H9 (cell line): ENCODE data around the gene DOCK9. TPM values are rescaled to one million over a fixed set of nuclear protein-coding genes. Genes with fewer than 3 reads are reported as not detected.

ENCODE experiments used
- DNase-seq: peaks from one replicate; pipeline ENCODE4 v3.0.0-alpha.2; 2017
- H2AFZ ChIP-seq: one replicate; pipeline ENCODE4 v1.6.1; 2013; ENCODE audit warnings: mild to moderate bottlenecking, low read length, control low read depth, moderate library complexity
- H2AK5ac ChIP-seq: 2 replicates; pipeline ENCODE4 v1.6.1; 2013; ENCODE audit warnings: low read length, control low read depth, mixed read lengths; ENCODE audit not compliant: insufficient read length
- H2BK120ac ChIP-seq: one replicate; pipeline ENCODE4 v1.6.1; 2013; ENCODE audit warnings: low read depth, mild to moderate bottlenecking, low read length, control low read depth, inconsistent platforms; ENCODE audit not compliant: poor library complexity, severe bottlenecking
- H2BK12ac ChIP-seq: 2 replicates; pipeline ENCODE4 v1.6.1; 2013; ENCODE audit warnings: low read length, control low read depth, mixed read lengths, low read depth; ENCODE audit not compliant: insufficient read length
- H2BK15ac ChIP-seq: 2 replicates; pipeline ENCODE4 v1.6.1; 2013; ENCODE audit warnings: low read depth, low read length, control low read depth
- H2BK20ac ChIP-seq: one replicate; pipeline ENCODE4 v1.6.1; 2013; ENCODE audit warnings: low read depth, mild to moderate bottlenecking, low read length, control low read depth, inconsistent platforms; ENCODE audit not compliant: poor library complexity, severe bottlenecking
- H2BK5ac ChIP-seq: 2 replicates; pipeline ENCODE4 v1.6.1; 2013; ENCODE audit warnings: low read length, control low read depth, mixed read lengths; ENCODE audit not compliant: insufficient read length
- H3K14ac ChIP-seq: 2 replicates; pipeline ENCODE4 v1.6.1; 2013; ENCODE audit warnings: low read length, control low read depth; ENCODE audit not compliant: insufficient read depth
- H3K18ac ChIP-seq: 2 replicates; pipeline ENCODE4 v1.6.1; 2013; ENCODE audit warnings: low read depth, mild to moderate bottlenecking, mixed read lengths, low read length, control low read depth; ENCODE audit not compliant: insufficient read length
- H3K23ac ChIP-seq: 2 replicates; pipeline ENCODE4 v1.6.1; 2013; ENCODE audit warnings: low read length, control low read depth, mixed read lengths, low read depth; ENCODE audit not compliant: insufficient read length
- H3K23me2 ChIP-seq: 2 replicates; pipeline ENCODE4 v1.6.1; 2013; ENCODE audit warnings: low read depth, mild to moderate bottlenecking, mixed read lengths, low read length, control low read depth; ENCODE audit not compliant: insufficient read length, poor library complexity, severe bottlenecking
- H3K27ac ChIP-seq: 2 replicates; pipeline ENCODE4 v1.5.1; 2013; ENCODE audit warnings: low read length, control low read depth, mixed read lengths, low read depth; ENCODE audit not compliant: insufficient read length
- H3K27me3 ChIP-seq: 2 replicates; pipeline ENCODE4 v1.6.1; 2013; ENCODE audit warnings: low read length, control low read depth, inconsistent platforms; ENCODE audit not compliant: insufficient read depth
- H3K4ac ChIP-seq: 2 replicates; pipeline ENCODE4 v1.6.1; 2013; ENCODE audit warnings: low read depth, mild to moderate bottlenecking, control low read depth, inconsistent platforms, low read length, moderate library complexity
- H3K4me1 ChIP-seq: 2 replicates; pipeline ENCODE4 v1.6.1; 2013; ENCODE audit warnings: low read length, control low read depth, inconsistent platforms; ENCODE audit not compliant: insufficient read depth
- H3K4me2 ChIP-seq: 2 replicates; pipeline ENCODE4 v1.6.1; 2013; ENCODE audit warnings: low read length, control low read depth, mixed read lengths; ENCODE audit not compliant: insufficient read length, insufficient read depth
- H3K56ac ChIP-seq: 2 replicates; pipeline ENCODE4 v1.6.1; 2013; ENCODE audit warnings: low read depth, mild to moderate bottlenecking, mixed read lengths, low read length, control low read depth; ENCODE audit not compliant: insufficient read length
- H3K79me1 ChIP-seq: 2 replicates; pipeline ENCODE4 v1.6.1; 2013; ENCODE audit warnings: low read depth, mild to moderate bottlenecking, moderate library complexity, low read length, control low read depth, inconsistent platforms; ENCODE audit not compliant: insufficient read depth, poor library complexity, severe bottlenecking
- H3K79me2 ChIP-seq: 2 replicates; pipeline ENCODE4 v1.6.1; 2013; ENCODE audit warnings: low read length, control low read depth, inconsistent platforms; ENCODE audit not compliant: insufficient read depth
- H3K9ac ChIP-seq: 2 replicates; pipeline ENCODE4 v1.6.1; 2013; ENCODE audit warnings: low read length, control low read depth, mixed read lengths; ENCODE audit not compliant: insufficient read length; ENCODE audit errors: extremely low read depth
- H3K9me3 ChIP-seq: one replicate; pipeline ENCODE4 v1.6.1; 2013; ENCODE audit warnings: low read depth, low read length, inconsistent platforms; ENCODE audit not compliant: control insufficient read depth
- H3T11ph ChIP-seq: one replicate; pipeline ENCODE4 v1.6.1; 2013; ENCODE audit warnings: mild to moderate bottlenecking, low read length, control low read depth, inconsistent platforms
- H4K20me1 ChIP-seq: one replicate; pipeline ENCODE4 v1.6.1; 2013; ENCODE audit not compliant: control insufficient read depth, insufficient read length, insufficient read depth
- H4K5ac ChIP-seq: 2 replicates; pipeline ENCODE4 v1.6.1; 2013; ENCODE audit warnings: low read depth, mild to moderate bottlenecking, mixed read lengths, low read length, control low read depth; ENCODE audit not compliant: insufficient read length
- H4K8ac ChIP-seq: replicated peaks from 2 replicates; pipeline ENCODE4 v1.6.1; 2013; ENCODE audit warnings: low read length, control low read depth, mixed read lengths, low read depth; ENCODE audit not compliant: insufficient read length
- H4K91ac ChIP-seq: 2 replicates; pipeline ENCODE4 v1.6.1; 2013; ENCODE audit warnings: low read depth, mild to moderate bottlenecking, moderate library complexity, mixed read lengths, low read length, control low read depth; ENCODE audit not compliant: insufficient read length
- H3K27ac Mint-ChIP-seq, 3 experiments: 2 replicates in 2 of 3; 3 replicates in 1 of 3; pipeline ENCODE4 v1.8.0; 2020 to 2021; ENCODE audit warnings: mixed read lengths in 3 of 3, mild to moderate bottlenecking in 1 of 3, moderate library complexity in 1 of 3
- H3K27me3 Mint-ChIP-seq: 2 replicates; pipeline ENCODE4 v1.8.0; 2021; ENCODE audit warnings: low read depth, mild to moderate bottlenecking, moderate library complexity, mixed read lengths
- H3K36me3 Mint-ChIP-seq, 3 experiments: 2 replicates in 2 of 3; 3 replicates in 1 of 3; pipeline ENCODE4 v1.8.0; 2020 to 2021; ENCODE audit warnings: low read depth in 3 of 3, mixed read lengths in 3 of 3; ENCODE audit not compliant: insufficient read depth in 1 of 3
- H3K4me1 Mint-ChIP-seq, 2 experiments: 2 replicates each; pipeline ENCODE4 v1.8.0; 2020; ENCODE audit warnings: mixed read lengths in 2 of 2
- H3K4me3 Mint-ChIP-seq, 2 experiments: 2 replicates in 1 of 2; 3 replicates in 1 of 2; pipeline ENCODE4 v1.8.0; 2020 to 2021; ENCODE audit warnings: mild to moderate bottlenecking in 2 of 2, mixed read lengths in 2 of 2, moderate library complexity in 1 of 2
- H3K9me3 Mint-ChIP-seq, 2 experiments: 2 replicates in 1 of 2; 3 replicates in 1 of 2; pipeline ENCODE4 v1.8.0; 2020; ENCODE audit warnings: mild to moderate bottlenecking in 2 of 2, mixed read lengths in 2 of 2, moderate library complexity in 1 of 2
- CTCF ChIP-seq: fragments of 200-600 bp; sonication (generic); conservative IDR thresholded peaks from 3 replicates; pipeline ENCODE4 v1.8.0; 2021; ENCODE audit warnings: antibody characterized with exemption, mild to moderate bottlenecking
- WGBS: extraction: QIAGEN DNeasy Blood & Tissue Kit; methylation state at CpG from one replicate; pipeline ENCODE4 v1.1.7; 2013; ENCODE audit warnings: missing lambda C conversion rate, low lambda C conversion rate, mixed read lengths; ENCODE audit not compliant: insufficient read length; ENCODE audit errors: extremely low coverage; 5-methylcytosine and 5-hydroxymethylcytosine counted together
- total RNA-seq: library from RNA; stranded (reverse); gene quantifications from 2 replicates; pipeline ENCODE4 v1.2.1, GENCODE V29; 2021

The DOCK9 gene
- total RNA-seq, 1 experiment from 2014 or later: 23.0 TPM

- peaks cover 0 to 2% (median 0%) of the 10 kb centered on the region in 3 experiments; a peak in 1 of 7 replicates for H3K36me3 Mint-ChIP-seq
Observed at GRCh38 chr13:98844021-98844420, 133.8 kb downstream of the DOCK9 start.

More at GRCh38 chr13:98844021-98844420, 133.8 kb downstream of the DOCK9 start:
- Histone ChIP-seq H4K91ac (no peak overlapping the region), H3K4me1 (no peaks in the 10 kb centered on the region; the same call in 1 of the 2 replicates), H2BK12ac (no peak overlapping the region), H3K27ac (no peak overlapping the region), H4K5ac (no peak overlapping the region), H2AK5ac (no peak overlapping the region), H3K79me1 (no peaks in the 10 kb centered on the region), H3K18ac (no peak overlapping the region), H3K27me3 (no peaks in the 10 kb centered on the region), H3T11ph (no peak overlapping the region), H3K23ac (no peak overlapping the region), H3K23me2 (no peaks in the 10 kb centered on the region), H2BK120ac (no peak overlapping the region), H3K9ac (no peak overlapping the region), H3K4me2 (no peak overlapping the region), H2BK20ac (no peak overlapping the region), H3K9me3 (no peaks in the 10 kb centered on the region), H3K56ac (no peak overlapping the region), H3K79me2 (no peaks in the 10 kb centered on the region), H4K20me1 (no peaks in the 10 kb centered on the region), H3K4ac (no peak overlapping the region), H3K14ac (no peak overlapping the region), H4K8ac (no peak overlapping the region), H2BK5ac (no peak overlapping the region), H2BK15ac (no peak overlapping the region), H2AFZ (no peak overlapping the region)
- H3K9me3 Mint-ChIP-seq: no peaks in the 10 kb centered on the region; a peak in 1 of 5 replicates
- whole genome bisulfite sequencing: no CpG with 5 or more reads among the region's 1 CpG
- peaks cover 14 to 20% of the 10 kb centered on the region in 2 experiments for H3K4me1 Mint-ChIP-seq
- DNase-seq: no peak
- H3K27ac Mint-ChIP-seq: no peak overlapping the region
- no peak overlapping the region for H3K4me3 Mint-ChIP-seq
- no peak for TF ChIP-seq CTCF
- H3K27me3 Mint-ChIP-seq: no peaks in the 10 kb centered on the region
